Mucosa of descending colon (tissue), 3 donors: ENCODE results near the gene ERP27. TPM values are rescaled to one million over a fixed set of nuclear protein-coding genes. Genes with fewer than 3 reads are reported as not detected.

Source experiments
- ATAC-seq: fragments of 200-7000 bp; cut with Tn5 transposase; one replicate; pipeline ENCODE4 v1.9.1; 2020; ENCODE audit warnings: mild to moderate bottlenecking, moderate library complexity
- DNase-seq, 3 donors: peaks; one replicate each; pipeline ENCODE4 v3.0.0-alpha.2; 2020
- H3K36me3 ChIP-seq: fragments of 200-600 bp; one replicate; pipeline ENCODE4 v1.8.0; 2021; ENCODE audit warnings: low read depth, mild to moderate bottlenecking
- H3K4me1 ChIP-seq: fragments of 200-600 bp; one replicate; pipeline ENCODE4 v1.8.0; 2021; ENCODE audit warnings: low read depth, mild to moderate bottlenecking
- H3K4me3 ChIP-seq: fragments of 200-600 bp; one replicate; pipeline ENCODE4 v1.8.0; 2021; ENCODE audit warnings: mild to moderate bottlenecking
- H3K9me3 ChIP-seq: fragments of 200-600 bp; one replicate; pipeline ENCODE4 v1.8.0; 2021; ENCODE audit warnings: mild to moderate bottlenecking
- intact Hi-C, 2 donors: fragments of 100-400 bp; cut with DNase I in 1 of 2; cut with micrococcal nuclease in 1 of 2; formaldehyde crosslinking; loops; one replicate each; pipeline versions ENCODE4 v1.11.0 to v1.11.1; 2022; cut with DNase I, micrococcal nuclease
- total RNA-seq, 3 donors: library from RNA; stranded (reverse); fragmentation: NEBNext Ultra II Directional in 2 of 3; extraction: Animal tissue kit (Norgen Biotek cat#: 25700) in 2 of 3; gene quantifications; one replicate each; pipeline versions ENCODE4 v1.2.1 to v1.2.4, GENCODE V29; 2021 to 2023
- TF ChIP-seq, protein P1 (sequence below): fragments of 200-600 bp; IDR thresholded peaks from one replicate; pipeline ENCODE4 v1.8.0; 2022; ENCODE audit warnings: antibody characterized with exemption, mild to moderate bottlenecking
- donor health status: DM: no; HTN: no; CAD: no; lungs with moderate emphysema.
- donor health status: DM: no; HTN: no; CAD: no.
- donor health status: DM: no; HTN: yes; CAD: no.

The ERP27 gene
- total RNA-seq, 3 donors from 2014 or later, result 1.4 to 5.6 (median 4.1) TPM

DNA sequence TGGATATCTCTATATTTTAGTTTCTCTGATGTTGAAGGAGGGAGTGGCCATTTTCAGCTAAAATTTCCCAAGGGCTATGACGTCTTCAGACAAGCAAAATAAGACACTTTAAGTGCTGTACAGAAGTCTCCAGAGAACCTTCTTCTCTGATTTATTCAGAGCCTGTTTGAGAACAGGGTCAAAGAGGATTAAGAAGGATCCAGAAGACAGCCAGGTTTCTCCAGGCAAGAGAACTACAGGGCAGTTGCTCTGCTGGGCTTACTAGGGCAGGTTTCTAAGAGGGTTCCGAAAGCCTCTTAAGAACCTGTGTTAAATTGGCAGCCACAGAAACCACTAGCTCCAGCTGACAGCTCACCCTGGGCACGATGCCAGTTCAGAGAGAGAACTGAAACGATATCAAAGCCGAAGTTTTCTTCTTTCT is 53.9 kb downstream of the ERP27 start:
- Histone ChIP-seq H3K9me3 (no peaks in the 10 kb centered on the region), H3K36me3 (no peaks in the 10 kb centered on the region), H3K4me1 (no peaks in the 10 kb centered on the region), H3K4me3 (no peak overlapping the region)
- ATAC-seq (peak; percentile 81), DNase-seq (peak; percentile 58 to 78 (median 66))
- TF ChIP-seq, protein P1, sequence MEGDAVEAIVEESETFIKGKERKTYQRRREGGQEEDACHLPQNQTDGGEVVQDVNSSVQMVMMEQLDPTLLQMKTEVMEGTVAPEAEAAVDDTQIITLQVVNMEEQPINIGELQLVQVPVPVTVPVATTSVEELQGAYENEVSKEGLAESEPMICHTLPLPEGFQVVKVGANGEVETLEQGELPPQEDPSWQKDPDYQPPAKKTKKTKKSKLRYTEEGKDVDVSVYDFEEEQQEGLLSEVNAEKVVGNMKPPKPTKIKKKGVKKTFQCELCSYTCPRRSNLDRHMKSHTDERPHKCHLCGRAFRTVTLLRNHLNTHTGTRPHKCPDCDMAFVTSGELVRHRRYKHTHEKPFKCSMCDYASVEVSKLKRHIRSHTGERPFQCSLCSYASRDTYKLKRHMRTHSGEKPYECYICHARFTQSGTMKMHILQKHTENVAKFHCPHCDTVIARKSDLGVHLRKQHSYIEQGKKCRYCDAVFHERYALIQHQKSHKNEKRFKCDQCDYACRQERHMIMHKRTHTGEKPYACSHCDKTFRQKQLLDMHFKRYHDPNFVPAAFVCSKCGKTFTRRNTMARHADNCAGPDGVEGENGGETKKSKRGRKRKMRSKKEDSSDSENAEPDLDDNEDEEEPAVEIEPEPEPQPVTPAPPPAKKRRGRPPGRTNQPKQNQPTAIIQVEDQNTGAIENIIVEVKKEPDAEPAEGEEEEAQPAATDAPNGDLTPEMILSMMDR, result no peak
- intact Hi-C loops, result no loop called here

DNA sequence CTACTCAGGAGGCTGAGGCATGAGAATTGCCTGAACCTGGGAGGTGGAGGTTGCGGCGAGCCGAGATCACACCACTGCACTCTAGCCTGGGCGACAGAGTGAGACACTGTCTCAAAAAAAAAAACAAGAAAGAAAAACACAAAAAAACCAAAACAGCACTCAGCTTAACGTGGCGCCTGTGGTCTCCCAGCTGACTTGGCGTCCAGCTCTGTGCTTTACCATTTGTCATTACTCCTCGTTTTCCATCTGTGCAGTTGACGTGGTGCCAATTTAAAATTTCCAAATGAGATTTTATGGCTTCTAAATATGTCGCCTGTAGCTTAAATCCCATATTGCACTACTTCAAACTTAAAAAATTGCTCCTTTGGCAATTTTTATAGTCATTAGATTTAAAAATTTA is 54.7 kb downstream of the ERP27 start:
- ATAC-seq (no peak), DNase-seq (no peak)
- Histone ChIP-seq H3K4me1 (no peaks in the 10 kb centered on the region), H3K9me3 (no peaks in the 10 kb centered on the region), H3K4me3 (no peak overlapping the region), H3K36me3 (no peaks in the 10 kb centered on the region)
- intact Hi-C loops, result no loop called here
- TF ChIP-seq, protein P1, result no peak

DNA sequence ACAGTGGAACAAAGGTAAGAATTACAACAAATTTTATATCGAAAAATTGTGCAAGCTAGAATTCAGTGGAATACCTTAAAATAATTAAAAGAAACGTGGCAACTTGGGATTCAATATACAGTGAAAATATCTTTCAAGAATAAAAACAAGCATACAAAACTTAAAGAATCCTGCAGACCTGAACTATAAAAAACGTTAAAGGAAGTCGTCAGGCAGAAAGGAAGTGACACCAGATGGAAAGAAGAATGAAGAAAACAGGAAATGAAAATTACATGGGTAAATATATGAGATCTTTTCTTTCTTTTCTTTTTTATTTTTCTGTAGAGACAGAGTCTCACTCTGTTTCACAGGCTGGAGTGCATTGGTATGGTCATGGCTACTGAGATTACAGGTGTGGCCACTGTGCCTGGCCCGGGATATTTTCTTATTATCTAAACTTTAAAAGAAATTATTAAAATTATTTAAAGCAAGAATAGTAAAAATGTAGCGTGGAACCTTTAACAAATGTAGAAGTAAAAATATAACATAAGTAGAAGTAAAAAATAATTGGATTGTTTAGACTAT is 57.4 kb downstream of the ERP27 start:
- no peaks in the 10 kb centered on the region for H3K36me3 ChIP-seq
- intact Hi-C loops, result no loop called here
- ATAC-seq (no peak), DNase-seq (no peak)
- no peaks in the 10 kb centered on the region for H3K9me3 ChIP-seq
- TF ChIP-seq, protein P1, result no peak
- H3K4me3 ChIP-seq, result no peak overlapping the region
- no peaks in the 10 kb centered on the region for H3K4me1 ChIP-seq

DNA sequence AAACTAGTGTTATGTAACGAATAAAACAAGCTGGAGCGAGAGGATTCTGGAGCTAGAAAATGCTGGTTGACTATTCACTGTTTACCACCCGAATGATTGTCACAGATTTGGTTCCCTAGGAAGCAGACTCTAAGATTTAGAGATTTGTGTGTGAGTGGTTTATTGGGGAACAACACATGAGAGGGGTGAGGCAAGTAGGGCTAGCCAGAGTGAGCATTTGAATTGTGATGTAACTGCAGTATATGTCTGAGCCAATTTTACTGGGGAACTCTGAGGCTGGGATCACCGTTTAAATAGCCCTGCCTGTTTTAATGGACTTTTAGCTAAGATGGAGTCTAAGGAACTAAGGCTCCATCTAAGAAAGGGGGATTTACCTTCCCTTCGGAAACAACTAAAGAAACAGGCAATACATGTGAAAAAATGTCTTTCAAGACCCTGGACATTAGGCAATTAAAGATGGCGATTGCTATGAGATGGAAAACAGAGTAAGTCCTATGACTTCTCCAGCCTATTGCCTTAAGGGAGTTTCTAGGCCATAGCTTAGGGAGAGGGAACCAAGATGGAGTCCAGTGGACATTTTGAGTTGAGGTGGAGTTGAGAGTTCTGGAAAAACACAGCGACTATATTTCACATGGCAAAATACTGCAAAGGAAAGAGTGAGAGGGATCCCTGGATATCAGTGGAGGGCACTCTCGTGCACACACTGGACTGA is 59.0 kb downstream of the ERP27 start:
- Histone ChIP-seq H3K4me1 (no peaks in the 10 kb centered on the region), H3K9me3 (no peaks in the 10 kb centered on the region), H3K4me3 (no peak overlapping the region), H3K36me3 (no peaks in the 10 kb centered on the region)
- ATAC-seq (no peak), DNase-seq (no peak)
- TF ChIP-seq, protein P1, result no peak
- intact Hi-C loops, result no loop called here

DNA sequence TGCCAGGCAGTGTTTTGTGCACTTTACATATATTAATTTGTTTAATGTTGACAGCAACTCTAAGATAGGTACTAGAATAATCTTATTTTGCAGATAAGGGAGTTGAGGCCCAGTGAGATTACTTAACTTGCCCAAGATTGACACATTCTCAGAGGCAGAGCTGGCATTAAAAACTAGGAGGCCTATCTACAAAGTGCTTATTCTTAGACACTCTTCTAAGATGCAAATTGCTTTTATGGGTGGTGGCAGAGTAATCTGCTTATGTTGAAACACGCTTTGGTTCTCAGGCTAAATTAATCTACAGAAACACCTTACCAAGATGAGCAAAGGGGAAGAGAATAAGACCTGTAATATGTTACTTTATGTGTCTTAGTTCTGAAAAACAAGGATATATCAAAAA is 59.8 kb downstream of the ERP27 start:
- ATAC-seq (no peak), DNase-seq (no peak)
- intact Hi-C loops, result no loop called here
- no peaks in the 10 kb centered on the region for H3K9me3 ChIP-seq
- TF ChIP-seq, protein P1, result no peak
- no peaks in the 10 kb centered on the region for H3K4me1 ChIP-seq
- H3K36me3 ChIP-seq, result no peaks in the 10 kb centered on the region
- no peak overlapping the region for H3K4me3 ChIP-seq
